Progenitor cell of endocrine pancreas (in vitro differentiated cells): ENCODE measurements around the gene SCFD1. TPM values are rescaled to one million over a fixed set of nuclear protein-coding genes. Genes with fewer than 3 reads are reported as not detected.
"Not testable (repeated sequence)": the region's sequence is repeated elsewhere in the genome, so short reads cannot be mapped to it uniquely, and the experiment has no call there.

ENCODE experiments used
- DNase-seq: peaks from one replicate; pipeline ENCODE4 v3.0.0; 2021; ENCODE audit warnings: low spot score; ENCODE audit not compliant: unreplicated experiment
- H3K27ac Mint-ChIP-seq: 2 replicates; pipeline ENCODE4 v1.8.0; 2021; ENCODE audit warnings: mild to moderate bottlenecking, moderate library complexity, mixed read lengths
- H3K27me3 Mint-ChIP-seq: 2 replicates; pipeline ENCODE4 v1.8.0; 2021; ENCODE audit warnings: mixed read lengths
- H3K36me3 Mint-ChIP-seq: 2 replicates; pipeline ENCODE4 v1.8.0; 2022; ENCODE audit warnings: mixed read lengths; ENCODE audit not compliant: insufficient read depth
- H3K4me1 Mint-ChIP-seq: 2 replicates; pipeline ENCODE4 v1.8.0; 2021; ENCODE audit warnings: low read depth, mixed read lengths
- H3K4me3 Mint-ChIP-seq: 2 replicates; pipeline ENCODE4 v1.8.0; 2021; ENCODE audit warnings: low read depth, mild to moderate bottlenecking, moderate library complexity, mixed read lengths
- H3K9me3 Mint-ChIP-seq: 2 replicates; pipeline ENCODE4 v1.8.0; 2021; ENCODE audit warnings: low read depth, mixed read lengths
- total RNA-seq: library from RNA; stranded (reverse); gene quantifications from 2 replicates; pipeline ENCODE4 v1.2.1, GENCODE V29; 2021
- TF ChIP-seq, protein P1 (sequence below): fragments of 200-600 bp; sonication (generic); IDR thresholded peaks from one replicate; pipeline ENCODE4 v1.5.0; 2021; ENCODE audit warnings: antibody characterized with exemption, mild to moderate bottlenecking; ENCODE audit not compliant: unreplicated experiment

SCFD1 gene
- total RNA-seq, 1 donor from 2014 or later, result 97.6 TPM

DNA sequence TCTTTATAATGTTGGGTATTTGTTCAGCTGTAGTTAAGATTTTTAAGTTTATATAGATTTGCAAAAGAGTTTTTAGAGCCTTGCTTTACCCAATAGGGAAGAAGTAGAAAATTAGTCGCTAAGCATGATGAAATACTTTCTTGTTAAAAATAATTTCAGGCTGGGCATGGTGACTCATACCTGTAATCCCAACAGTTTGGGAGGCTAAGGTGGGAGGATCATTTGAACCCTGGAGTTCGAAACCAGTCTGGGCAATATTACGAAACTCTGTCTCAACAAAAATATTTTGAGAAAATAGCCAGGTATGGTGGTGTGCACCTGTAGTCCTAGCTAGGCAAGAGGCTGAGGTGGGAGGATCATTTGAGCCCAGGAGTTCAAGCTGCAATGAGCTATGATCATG, 18.7 kb upstream of the SCFD1 start:
- no peak overlapping the region for H3K4me3 Mint-ChIP-seq
- H3K9me3 Mint-ChIP-seq, result no peaks in the 10 kb centered on the region
- H3K27ac Mint-ChIP-seq, result no peak overlapping the region
- TF ChIP-seq, protein P1, sequence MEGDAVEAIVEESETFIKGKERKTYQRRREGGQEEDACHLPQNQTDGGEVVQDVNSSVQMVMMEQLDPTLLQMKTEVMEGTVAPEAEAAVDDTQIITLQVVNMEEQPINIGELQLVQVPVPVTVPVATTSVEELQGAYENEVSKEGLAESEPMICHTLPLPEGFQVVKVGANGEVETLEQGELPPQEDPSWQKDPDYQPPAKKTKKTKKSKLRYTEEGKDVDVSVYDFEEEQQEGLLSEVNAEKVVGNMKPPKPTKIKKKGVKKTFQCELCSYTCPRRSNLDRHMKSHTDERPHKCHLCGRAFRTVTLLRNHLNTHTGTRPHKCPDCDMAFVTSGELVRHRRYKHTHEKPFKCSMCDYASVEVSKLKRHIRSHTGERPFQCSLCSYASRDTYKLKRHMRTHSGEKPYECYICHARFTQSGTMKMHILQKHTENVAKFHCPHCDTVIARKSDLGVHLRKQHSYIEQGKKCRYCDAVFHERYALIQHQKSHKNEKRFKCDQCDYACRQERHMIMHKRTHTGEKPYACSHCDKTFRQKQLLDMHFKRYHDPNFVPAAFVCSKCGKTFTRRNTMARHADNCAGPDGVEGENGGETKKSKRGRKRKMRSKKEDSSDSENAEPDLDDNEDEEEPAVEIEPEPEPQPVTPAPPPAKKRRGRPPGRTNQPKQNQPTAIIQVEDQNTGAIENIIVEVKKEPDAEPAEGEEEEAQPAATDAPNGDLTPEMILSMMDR, result no peak
- no peak for DNase-seq
- no peaks in the 10 kb centered on the region for H3K27me3 Mint-ChIP-seq
- peaks cover 7% of the 10 kb centered on the region for H3K36me3 Mint-ChIP-seq
- peaks cover 2% of the 10 kb centered on the region for H3K4me1 Mint-ChIP-seq

DNA sequence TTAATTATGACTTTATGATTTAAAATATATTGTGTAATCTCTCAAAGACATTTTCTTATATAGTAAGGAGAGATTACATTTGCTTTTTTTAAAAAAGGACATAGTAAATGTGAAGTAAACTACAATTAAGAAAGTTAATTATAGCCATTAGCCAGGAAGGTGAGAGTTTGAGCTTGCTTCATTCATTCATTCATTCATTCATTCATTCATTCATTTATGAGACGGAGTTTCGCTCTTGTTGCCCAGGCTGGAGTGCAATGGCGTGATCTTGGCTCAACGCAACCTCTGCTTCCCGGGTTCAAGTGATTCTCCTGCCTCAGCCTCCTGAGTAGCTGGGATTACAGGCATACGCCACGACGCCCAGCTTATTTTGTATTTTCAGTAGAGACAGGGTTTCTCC, 17.4 kb upstream of the SCFD1 start:
- H3K36me3 Mint-ChIP-seq, H3K27me3 Mint-ChIP-seq, DNase-seq, H3K27ac Mint-ChIP-seq, H3K9me3 Mint-ChIP-seq, H3K4me3 Mint-ChIP-seq: not testable (repeated sequence)
- H3K4me1 Mint-ChIP-seq, result peaks cover 10% of the 10 kb centered on the region

DNA sequence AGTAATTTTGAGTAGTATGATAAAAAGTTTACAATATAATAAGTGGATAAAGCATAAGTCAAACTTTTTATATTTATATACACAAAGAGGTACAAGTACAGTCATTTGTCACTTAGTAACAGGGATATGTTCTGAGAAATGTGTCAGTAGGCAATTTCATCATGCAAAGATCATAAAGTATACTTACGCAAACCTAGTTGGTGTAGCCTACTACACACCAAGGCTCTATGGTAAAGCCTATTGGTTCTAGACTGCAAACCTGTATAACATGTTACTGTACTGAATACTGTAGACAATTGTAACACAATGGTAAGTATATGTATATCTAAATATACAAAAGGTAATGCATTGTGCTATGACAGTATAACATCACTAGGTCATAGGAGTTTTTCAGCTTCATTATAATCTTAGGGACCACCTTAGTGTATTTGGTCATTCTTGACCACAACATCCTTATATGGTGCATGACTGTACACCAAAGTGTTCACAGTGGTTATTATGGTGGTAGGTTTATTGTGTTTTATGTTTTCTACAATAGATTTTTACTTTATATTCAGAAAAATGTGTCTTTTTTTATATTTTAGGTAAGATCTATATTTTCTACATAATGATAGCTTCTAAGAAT, 14.9 kb upstream of the SCFD1 start:
- H3K36me3 Mint-ChIP-seq, result peaks cover 2% of the 10 kb centered on the region
- no peaks in the 10 kb centered on the region for H3K9me3 Mint-ChIP-seq
- H3K27ac Mint-ChIP-seq, result no peak overlapping the region
- no peak for DNase-seq
- peaks cover 15% of the 10 kb centered on the region for H3K4me1 Mint-ChIP-seq
- H3K4me3 Mint-ChIP-seq, result no peak overlapping the region
- no peaks in the 10 kb centered on the region for H3K27me3 Mint-ChIP-seq
- TF ChIP-seq, protein P1, result no peak

DNA sequence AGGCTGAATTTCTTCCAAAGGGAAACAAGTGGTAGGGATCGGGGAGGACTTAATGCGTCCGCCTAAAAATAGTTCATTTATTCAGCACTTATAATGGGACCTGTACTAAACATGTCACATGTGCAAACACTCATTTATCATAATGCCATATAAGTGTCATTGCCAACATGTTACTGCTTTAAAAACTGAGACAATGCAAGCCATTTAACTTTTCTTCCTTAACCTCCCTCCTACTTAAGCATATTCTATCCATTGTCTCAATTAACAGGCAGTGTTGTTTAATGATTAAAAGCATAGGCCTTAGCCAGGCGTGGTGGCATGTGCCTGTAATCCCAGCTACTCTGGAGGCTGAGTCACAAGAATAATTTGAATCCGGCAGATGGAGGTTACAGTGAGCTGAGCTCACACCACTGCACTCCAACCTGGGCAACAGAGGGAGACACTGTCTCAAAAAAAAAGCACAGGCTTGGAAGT, 13.5 kb upstream of the SCFD1 start:
- Mint-ChIP-seq H3K9me3 (no peaks in the 10 kb centered on the region), H3K4me3 (no peak overlapping the region), H3K27me3 (no peaks in the 10 kb centered on the region), H3K4me1 (peaks cover 15% of the 10 kb centered on the region), H3K27ac (peak overlapping the region; percentile 67), H3K36me3 (peaks cover 5% of the 10 kb centered on the region)
- no peak for DNase-seq
- TF ChIP-seq, protein P1, result no peak

DNA sequence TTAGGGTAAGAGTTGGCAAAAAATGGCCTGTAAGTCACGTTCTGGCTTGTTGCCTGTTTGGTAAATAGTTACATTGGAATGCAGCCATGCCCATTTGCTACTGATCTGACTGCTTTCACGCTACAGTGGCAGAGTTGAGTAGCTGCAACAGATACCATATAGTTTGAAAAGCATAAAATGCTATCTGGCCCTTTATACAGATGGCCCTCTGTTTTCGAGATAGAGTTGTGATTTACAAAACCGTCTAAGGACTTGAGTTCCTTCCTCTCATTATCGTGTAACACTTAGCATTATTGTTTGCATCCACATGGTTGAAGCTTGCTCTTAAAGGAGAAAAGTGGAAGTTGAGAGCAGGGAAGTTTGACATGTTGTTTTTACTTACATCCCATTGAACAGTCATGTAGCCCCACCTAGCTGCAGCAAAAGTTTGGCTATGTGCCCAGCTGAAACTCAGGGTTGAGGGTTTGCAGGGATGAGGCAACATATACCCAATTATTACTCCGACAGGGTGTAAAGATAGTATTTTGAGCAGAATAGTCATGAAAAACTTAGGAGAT, 11.3 kb upstream of the SCFD1 start:
- Mint-ChIP-seq H3K9me3 (no peaks in the 10 kb centered on the region), H3K27ac (no peak overlapping the region), H3K4me1 (peaks cover 15% of the 10 kb centered on the region), H3K27me3 (no peaks in the 10 kb centered on the region), H3K4me3 (no peak overlapping the region), H3K36me3 (peaks cover 6% of the 10 kb centered on the region)
- DNase-seq, result no peak
- TF ChIP-seq, protein P1, result no peak

DNA sequence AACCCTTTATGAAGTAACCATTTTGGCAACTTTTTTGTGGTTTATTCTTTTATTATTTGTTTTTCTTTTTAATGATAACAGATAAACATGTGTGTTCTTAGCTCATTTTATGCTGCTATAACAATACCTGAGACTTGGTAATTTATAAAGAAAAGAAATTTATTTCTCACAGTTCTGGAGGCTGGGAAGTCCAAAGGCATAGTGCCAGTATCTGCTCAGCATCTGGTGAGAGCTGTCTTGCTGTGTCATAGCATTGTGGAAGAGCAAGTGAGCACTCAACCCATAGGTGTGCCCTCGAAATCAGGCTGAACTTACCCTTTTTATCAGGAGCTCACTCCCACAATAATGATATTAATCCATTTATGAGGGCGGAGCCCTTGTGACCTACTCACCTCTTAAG, 8.0 kb upstream of the SCFD1 start:
- H3K9me3 Mint-ChIP-seq, result no peaks in the 10 kb centered on the region
- H3K27me3 Mint-ChIP-seq, result no peaks in the 10 kb centered on the region
- H3K36me3 Mint-ChIP-seq, result peaks cover 7% of the 10 kb centered on the region
- H3K27ac Mint-ChIP-seq, result no peak overlapping the region
- H3K4me1 Mint-ChIP-seq, result peaks cover 9% of the 10 kb centered on the region
- no peak for DNase-seq
- TF ChIP-seq, protein P1, result no peak
- no peak overlapping the region for H3K4me3 Mint-ChIP-seq
